ENCODE results near the gene HIPK4.

HIPK4 gene

DNA sequence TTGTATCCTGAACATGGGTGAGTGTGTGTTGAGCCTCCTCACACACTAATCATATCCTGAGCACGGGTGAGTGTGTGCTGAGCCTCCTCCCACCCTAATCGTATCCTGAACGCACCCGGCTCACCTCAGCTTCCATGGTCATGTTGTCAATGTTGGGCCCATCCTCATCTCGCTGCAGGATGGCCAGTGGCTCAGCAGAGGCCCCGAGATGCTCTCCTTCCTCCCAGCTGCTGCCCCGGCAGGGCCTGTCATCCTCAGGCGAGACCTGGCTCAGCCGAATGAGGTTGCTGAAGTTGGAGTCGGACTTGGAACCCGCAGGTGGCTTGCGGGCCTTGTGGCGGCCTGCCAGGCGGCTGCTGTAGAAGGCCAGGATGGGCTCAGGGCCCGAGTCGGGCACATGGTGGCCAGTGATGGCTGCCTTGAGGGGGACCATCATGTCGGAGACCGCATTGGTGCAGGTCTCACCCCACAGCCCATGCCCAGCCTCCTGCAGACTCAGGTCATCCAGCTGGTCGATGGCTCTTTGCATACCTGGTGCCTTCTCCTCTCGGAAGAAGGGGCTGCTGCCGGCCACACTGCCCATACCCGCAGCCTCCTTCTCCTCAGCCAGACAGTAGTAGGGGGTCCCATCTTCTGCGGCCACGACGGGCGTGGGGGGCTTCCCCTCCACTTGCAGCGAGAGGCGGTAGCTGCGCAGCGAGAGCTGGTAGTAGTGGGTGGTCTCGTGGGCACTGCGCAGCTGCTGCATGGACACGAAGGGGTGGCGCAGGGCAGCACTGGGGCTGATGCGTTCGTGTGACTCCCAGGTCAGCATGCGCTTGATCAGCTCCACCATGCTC, 9.6 kb downstream of the HIPK4 start:
- no peak for TF ChIP-seq CTCF (IDR thresholded peaks at IDR 0.05; ENCODE audit: insufficient read depth, missing control alignments)
- no peak for FAIRE-seq

GRCh38 chr19:40379446-40380198, 10.4 kb downstream of the HIPK4 start:
- DNase-seq (ENCODE audit: insufficient read length, low spot score), result no peak
- TF ChIP-seq CTCF (IDR thresholded peaks at IDR 0.05; ENCODE audit: insufficient read depth, missing control alignments), result no peak
- FAIRE-seq, result no peak

More for the DNA sequence above, 9.6 kb downstream of the HIPK4 start:
- no peak for DNase-seq (ENCODE audit: insufficient read length, low spot score)

- DNase-seq (ENCODE audit: insufficient read length, low spot score) (no peak), FAIRE-seq (no peak)
- TF ChIP-seq CTCF (IDR thresholded peaks at IDR 0.05; ENCODE audit: insufficient read depth, missing control alignments), result no peak
Observed at GRCh38 chr19:40378509-40378908, 11.5 kb downstream of the HIPK4 start.

DNA sequence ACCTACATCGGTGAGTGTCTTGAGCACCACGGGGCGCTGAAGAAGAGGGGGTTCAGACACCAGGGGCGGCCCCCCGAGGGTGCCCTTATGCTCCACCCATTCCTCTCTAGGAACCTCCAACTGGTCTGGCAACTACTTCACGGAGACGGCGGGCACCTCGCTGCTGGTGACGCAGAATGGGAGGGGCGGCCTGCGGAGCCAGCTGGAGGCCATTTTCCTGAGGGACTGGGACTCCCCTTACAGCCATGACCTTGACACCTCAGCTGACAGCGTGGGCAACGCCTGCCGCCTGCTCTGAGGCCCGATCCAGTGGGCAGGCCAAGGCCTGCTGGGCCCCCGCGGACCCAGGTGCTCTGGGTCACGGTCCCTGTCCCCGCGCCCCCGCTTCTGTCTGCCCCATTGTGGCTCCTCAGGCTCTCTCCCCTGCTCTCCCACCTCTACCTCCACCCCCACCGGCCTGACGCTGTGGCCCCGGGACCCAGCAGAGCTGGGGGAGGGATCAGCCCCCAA, 12.1 kb downstream of the HIPK4 start:
- DNase-seq (ENCODE audit: insufficient read length, low spot score), result no peak
- no peak for TF ChIP-seq CTCF (IDR thresholded peaks at IDR 0.05; ENCODE audit: insufficient read depth, missing control alignments)
- FAIRE-seq, result no peak

- DNase-seq (ENCODE audit: insufficient read length, low spot score), result no peak
- TF ChIP-seq CTCF (IDR thresholded peaks at IDR 0.05; ENCODE audit: insufficient read depth, missing control alignments), result no peak
- no peak for FAIRE-seq
Observed at GRCh38 chr19:40376286-40376862, 13.6 kb downstream of the HIPK4 start.

- DNase-seq (ENCODE audit: insufficient read length, low spot score) (no peak), FAIRE-seq (no peak)
- TF ChIP-seq CTCF (IDR thresholded peaks at IDR 0.05; ENCODE audit: insufficient read depth, missing control alignments), result no peak
Observed at GRCh38 chr19:40374084-40374483, 15.9 kb downstream of the HIPK4 start.

Data from D721Med (cell line).